GM06990 (cell line): ENCODE data around the gene SULT6B1.

Experiments
- DNase-seq: peaks from one replicate; pipeline ENCODE4 v3.0.0-alpha.2; 2011; ENCODE audit not compliant: insufficient read length; ENCODE audit errors: extremely low read depth
- H3K27me3 ChIP-seq: replicated peaks from 2 replicates; pipeline ENCODE4 v1.6.0; 2011; ENCODE audit warnings: low read length; ENCODE audit not compliant: control insufficient read depth, insufficient read depth
- H3K36me3 ChIP-seq: 2 replicates; pipeline ENCODE4 v1.5.1; 2011; ENCODE audit warnings: low read length; ENCODE audit not compliant: control insufficient read depth, insufficient read depth
- H3K4me3 ChIP-seq: replicated peaks from 2 replicates; pipeline ENCODE4 v1.5.1; 2011; ENCODE audit warnings: low read depth, mild to moderate bottlenecking, control low read depth, low read length
- TF ChIP-seq, protein P1 (sequence below): IDR thresholded peaks from 2 replicates; pipeline ENCODE4 v1.5.1; 2011; ENCODE audit warnings: low read length, control low read depth, mild to moderate bottlenecking, inconsistent platforms; ENCODE audit not compliant: insufficient read depth, poor library complexity, severe bottlenecking

The SULT6B1 gene

DNA sequence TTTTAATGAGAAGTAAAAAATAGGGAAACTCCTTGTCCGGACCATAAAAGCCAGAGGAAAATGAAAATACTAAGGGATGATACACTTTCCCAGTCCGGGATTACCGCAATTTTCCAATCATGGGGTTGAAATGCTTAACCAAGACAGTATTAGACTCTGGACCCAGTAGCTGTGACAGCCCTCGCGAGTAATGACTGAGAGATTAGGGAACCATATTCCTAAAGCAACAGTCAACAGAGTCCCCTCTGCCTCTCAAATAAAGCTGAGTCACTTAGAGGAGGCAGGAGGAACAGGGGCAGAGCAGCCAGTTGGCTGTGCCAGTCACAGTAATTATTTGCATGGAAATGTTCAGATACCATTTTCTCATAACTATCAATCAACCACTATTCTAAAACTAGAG is 69.3 kb downstream of the SULT6B1 start:
- Histone ChIP-seq H3K4me3 (no peak overlapping the region), H3K36me3 (peaks cover 16% of the 10 kb centered on the region), H3K27me3 (no peaks in the 10 kb centered on the region)
- no peak for DNase-seq
- TF ChIP-seq, protein P1, sequence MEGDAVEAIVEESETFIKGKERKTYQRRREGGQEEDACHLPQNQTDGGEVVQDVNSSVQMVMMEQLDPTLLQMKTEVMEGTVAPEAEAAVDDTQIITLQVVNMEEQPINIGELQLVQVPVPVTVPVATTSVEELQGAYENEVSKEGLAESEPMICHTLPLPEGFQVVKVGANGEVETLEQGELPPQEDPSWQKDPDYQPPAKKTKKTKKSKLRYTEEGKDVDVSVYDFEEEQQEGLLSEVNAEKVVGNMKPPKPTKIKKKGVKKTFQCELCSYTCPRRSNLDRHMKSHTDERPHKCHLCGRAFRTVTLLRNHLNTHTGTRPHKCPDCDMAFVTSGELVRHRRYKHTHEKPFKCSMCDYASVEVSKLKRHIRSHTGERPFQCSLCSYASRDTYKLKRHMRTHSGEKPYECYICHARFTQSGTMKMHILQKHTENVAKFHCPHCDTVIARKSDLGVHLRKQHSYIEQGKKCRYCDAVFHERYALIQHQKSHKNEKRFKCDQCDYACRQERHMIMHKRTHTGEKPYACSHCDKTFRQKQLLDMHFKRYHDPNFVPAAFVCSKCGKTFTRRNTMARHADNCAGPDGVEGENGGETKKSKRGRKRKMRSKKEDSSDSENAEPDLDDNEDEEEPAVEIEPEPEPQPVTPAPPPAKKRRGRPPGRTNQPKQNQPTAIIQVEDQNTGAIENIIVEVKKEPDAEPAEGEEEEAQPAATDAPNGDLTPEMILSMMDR, result no peak
